RWPE1 (cell line): Measurements from ENCODE around the gene UNC45B.
"Not testable (repeated sequence)": the region's sequence is repeated elsewhere in the genome, so short reads cannot be mapped to it uniquely, and the experiment has no call there.

Source experiments
- CTCF ChIA-PET: fragments of 350-600 bp; sonication (Branson Sonifier 250); formaldehyde crosslinking; extraction: SDS; loops from one replicate; lab custom pipeline; 2021; lab: Yijun Ruan, JAX
- POLR2A ChIA-PET: fragments of 400-600 bp; formaldehyde crosslinking; extraction: SDS; loops from one replicate; lab custom pipeline; 2020; ENCODE audit warnings: antibody characterized with exemption; ENCODE audit not compliant: low non-redundant PET; lab: Yijun Ruan, JAX
- DNase-seq: peaks from one replicate; pipeline ENCODE4 v3.0.0; 2012; ENCODE audit warnings: low spot score
- H3K27ac ChIP-seq: fragments of 450-650 bp; 2 replicates; pipeline ENCODE4 v1.5.1; 2017
- TF ChIP-seq, protein P1 (sequence below): fragments of 450-650 bp; conservative IDR thresholded peaks from 2 replicates; pipeline ENCODE4 v1.5.1; 2017; ENCODE audit warnings: low read depth, mild to moderate bottlenecking

The UNC45B gene

DNA sequence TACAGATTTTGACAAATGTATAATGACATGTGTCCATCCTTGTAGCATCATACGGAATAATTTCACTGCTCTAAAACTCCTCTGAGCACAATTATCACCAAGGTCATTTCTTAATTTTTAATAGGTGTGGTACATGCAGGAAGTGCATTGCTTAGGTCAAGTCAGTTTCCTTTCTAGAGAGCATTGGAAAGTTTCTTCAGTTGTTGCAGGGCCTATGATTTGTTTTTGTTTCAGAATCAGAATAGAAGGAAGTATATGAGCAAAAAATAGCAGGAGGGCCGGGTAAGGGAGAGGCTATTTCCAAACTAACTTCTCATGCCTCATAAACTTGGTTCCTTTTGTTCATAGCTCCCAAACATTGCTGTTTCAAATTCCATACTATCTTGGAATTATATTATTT, 71.3 kb downstream of the UNC45B start:
- ChIA-PET POLR2A (no interaction called here), CTCF (no interaction called here)
- no peak for DNase-seq
- no peak overlapping the region for H3K27ac ChIP-seq
- TF ChIP-seq, protein P1, sequence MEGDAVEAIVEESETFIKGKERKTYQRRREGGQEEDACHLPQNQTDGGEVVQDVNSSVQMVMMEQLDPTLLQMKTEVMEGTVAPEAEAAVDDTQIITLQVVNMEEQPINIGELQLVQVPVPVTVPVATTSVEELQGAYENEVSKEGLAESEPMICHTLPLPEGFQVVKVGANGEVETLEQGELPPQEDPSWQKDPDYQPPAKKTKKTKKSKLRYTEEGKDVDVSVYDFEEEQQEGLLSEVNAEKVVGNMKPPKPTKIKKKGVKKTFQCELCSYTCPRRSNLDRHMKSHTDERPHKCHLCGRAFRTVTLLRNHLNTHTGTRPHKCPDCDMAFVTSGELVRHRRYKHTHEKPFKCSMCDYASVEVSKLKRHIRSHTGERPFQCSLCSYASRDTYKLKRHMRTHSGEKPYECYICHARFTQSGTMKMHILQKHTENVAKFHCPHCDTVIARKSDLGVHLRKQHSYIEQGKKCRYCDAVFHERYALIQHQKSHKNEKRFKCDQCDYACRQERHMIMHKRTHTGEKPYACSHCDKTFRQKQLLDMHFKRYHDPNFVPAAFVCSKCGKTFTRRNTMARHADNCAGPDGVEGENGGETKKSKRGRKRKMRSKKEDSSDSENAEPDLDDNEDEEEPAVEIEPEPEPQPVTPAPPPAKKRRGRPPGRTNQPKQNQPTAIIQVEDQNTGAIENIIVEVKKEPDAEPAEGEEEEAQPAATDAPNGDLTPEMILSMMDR: no peak

DNA sequence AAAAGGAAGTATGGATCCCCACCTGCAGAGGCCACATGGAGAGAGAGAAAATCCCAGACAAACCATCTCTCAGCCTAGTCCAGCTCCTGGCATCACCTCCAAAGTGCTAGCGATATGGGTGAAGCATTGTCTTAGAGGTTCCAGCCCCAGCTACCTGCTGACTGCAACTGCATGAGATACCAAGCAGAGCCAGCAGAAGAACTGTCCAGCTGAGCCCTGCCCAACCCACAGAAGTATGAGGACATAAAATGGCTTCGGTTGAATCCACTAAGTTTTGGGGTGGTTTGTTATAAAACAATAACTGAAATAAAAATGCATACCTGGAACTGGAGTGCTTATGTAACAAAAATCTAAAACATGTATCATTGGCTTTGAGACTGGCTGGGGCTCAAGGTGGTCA, 74.8 kb downstream of the UNC45B start:
- CTCF ChIA-PET: no interaction called here
- POLR2A ChIA-PET: no interaction called here
- DNase-seq: no peak
- TF ChIP-seq, protein P1: no peak
- H3K27ac ChIP-seq: no peak overlapping the region

DNA sequence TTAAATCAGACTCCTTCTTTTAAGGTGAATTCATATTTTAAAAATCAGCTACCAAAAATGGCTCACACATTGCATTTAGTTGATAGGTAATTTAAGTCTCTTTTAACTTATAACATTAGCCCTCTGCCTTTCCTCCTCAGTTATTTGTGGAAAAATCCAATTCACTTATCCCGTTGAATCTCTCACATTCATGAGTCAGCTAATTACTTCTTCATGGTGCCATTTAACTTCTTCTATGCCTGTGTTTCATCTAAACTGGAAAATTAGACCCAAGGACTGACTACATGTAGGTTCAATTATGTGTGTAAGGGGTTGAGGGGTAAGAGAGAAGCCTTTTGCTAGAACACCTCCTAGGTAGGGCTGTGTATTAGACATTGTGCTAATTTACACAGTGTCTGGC, 76.8 kb downstream of the UNC45B start:
- H3K27ac ChIP-seq: no peak overlapping the region
- ChIA-PET POLR2A (no interaction called here), CTCF (no interaction called here)
- no peak for DNase-seq
- TF ChIP-seq, protein P1: no peak

DNA sequence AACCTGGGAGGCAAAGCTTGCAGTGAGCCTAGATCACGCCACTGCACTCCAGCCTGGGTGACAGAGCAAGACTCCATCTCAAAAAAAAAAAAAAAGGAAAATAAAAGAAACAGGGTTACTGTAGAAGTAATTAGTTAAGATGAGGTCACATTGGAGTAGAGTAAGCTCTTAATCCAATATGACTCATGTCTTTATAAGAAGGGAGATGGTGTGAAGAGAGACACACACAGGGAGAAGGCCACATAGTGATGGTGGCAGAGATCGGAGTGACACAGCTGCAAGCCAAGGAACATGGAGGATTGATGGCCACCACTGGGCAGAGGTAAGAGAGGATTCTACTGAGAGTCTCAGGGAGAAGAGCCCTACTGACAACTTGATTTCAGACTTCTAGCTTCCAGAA, 79.9 kb downstream of the UNC45B start:
- POLR2A ChIA-PET: no interaction called here
- TF ChIP-seq, protein P1: no peak
- no peak overlapping the region for H3K27ac ChIP-seq
- CTCF ChIA-PET: interaction anchor here (0.7 kb wide), 2 partner anchors 77 to 259 kb away, joined by 3 read pairs; no protein-coding TSS in a partner anchor
- no peak for DNase-seq

- DNase-seq: no peak
- TF ChIP-seq, protein P1: no peak
- POLR2A ChIA-PET: no interaction called here
- CTCF ChIA-PET: no interaction called here
- H3K27ac ChIP-seq: no peak overlapping the region
Measured at GRCh38 chr17:35229638-35230037, 82.0 kb downstream of the UNC45B start.

GRCh38 chr17:35234315-35234714, 86.7 kb downstream of the UNC45B start:
- H3K27ac ChIP-seq, DNase-seq, POLR2A ChIA-PET: not testable (repeated sequence)
- CTCF ChIA-PET: interaction anchor here (0.7 kb wide), 1 partner anchor 25 kb away, joined by 3 read pairs; no protein-coding TSS in a partner anchor

GRCh38 chr17:35235289-35235688, 87.7 kb downstream of the UNC45B start:
- POLR2A ChIA-PET: no interaction called here
- CTCF ChIA-PET: no interaction called here
- TF ChIP-seq, protein P1: no peak
- no peak overlapping the region for H3K27ac ChIP-seq
- no peak for DNase-seq
